ENCODE data around the gene ZNF335. TPM values are rescaled to one million over a fixed set of nuclear protein-coding genes. Genes with fewer than 3 reads are reported as not detected.

ZNF335 gene
- total and polyA plus RNA-seq, 8 donors: 15.3 to 23.3 (median 16.7) TPM

DNA sequence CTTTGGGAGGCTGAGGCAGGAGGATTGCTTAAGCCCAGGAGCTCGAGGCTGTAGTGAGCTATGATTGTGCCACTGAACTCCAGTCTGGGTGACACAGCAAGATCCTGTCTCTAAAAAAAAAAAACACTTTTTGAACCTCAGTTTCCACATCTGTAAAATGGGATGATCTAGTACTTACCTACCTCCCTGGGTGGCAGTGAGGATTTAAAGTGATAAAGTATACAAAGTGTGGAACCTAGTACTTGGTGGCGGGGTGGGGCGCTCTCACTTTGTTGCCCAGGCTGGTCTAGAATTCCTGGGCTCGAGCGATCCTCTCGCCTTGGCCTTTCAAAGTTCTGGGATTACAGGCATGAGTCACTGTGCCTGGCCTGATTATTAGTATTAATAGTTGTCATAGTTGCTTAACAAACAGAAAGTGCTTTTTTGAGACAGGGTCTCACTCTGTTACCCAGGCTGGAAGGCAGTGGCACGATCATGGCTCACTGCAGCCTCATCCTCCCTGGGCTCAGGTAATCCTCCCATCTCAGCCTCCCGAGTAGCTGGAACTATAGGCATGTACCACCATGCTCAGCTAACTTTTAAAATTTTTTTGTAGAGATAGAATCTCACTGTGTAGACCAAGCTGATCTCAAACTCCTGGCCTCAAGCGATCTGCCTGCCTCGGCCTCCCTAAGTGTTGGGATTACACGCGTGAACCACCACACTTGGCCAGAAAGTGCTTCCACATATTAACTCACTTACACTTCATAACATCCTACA lies 53.0 kb downstream of the ZNF335 start:
- ATAC-seq (no peak), DNase-seq (no peak)
- intact Hi-C loops (cut with DNase I): no loop called here
- TF ChIP-seq, protein P1, sequence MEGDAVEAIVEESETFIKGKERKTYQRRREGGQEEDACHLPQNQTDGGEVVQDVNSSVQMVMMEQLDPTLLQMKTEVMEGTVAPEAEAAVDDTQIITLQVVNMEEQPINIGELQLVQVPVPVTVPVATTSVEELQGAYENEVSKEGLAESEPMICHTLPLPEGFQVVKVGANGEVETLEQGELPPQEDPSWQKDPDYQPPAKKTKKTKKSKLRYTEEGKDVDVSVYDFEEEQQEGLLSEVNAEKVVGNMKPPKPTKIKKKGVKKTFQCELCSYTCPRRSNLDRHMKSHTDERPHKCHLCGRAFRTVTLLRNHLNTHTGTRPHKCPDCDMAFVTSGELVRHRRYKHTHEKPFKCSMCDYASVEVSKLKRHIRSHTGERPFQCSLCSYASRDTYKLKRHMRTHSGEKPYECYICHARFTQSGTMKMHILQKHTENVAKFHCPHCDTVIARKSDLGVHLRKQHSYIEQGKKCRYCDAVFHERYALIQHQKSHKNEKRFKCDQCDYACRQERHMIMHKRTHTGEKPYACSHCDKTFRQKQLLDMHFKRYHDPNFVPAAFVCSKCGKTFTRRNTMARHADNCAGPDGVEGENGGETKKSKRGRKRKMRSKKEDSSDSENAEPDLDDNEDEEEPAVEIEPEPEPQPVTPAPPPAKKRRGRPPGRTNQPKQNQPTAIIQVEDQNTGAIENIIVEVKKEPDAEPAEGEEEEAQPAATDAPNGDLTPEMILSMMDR (IDR thresholded peaks at IDR 0.05): no peak
- Histone ChIP-seq H3K36me3 (no peaks in the 10 kb centered on the region), H3K4me3 (no peak overlapping the region), H3K4me1 (peaks cover 16 to 64% of the 10 kb centered on the region in 2 donors), H3K27me3 (peaks cover 0 to under 1% of the 10 kb centered on the region in 2 donors), H3K27ac (peak overlapping the region; percentile 70 to 85), H3K9me3 (no peaks in the 10 kb centered on the region)

DNA sequence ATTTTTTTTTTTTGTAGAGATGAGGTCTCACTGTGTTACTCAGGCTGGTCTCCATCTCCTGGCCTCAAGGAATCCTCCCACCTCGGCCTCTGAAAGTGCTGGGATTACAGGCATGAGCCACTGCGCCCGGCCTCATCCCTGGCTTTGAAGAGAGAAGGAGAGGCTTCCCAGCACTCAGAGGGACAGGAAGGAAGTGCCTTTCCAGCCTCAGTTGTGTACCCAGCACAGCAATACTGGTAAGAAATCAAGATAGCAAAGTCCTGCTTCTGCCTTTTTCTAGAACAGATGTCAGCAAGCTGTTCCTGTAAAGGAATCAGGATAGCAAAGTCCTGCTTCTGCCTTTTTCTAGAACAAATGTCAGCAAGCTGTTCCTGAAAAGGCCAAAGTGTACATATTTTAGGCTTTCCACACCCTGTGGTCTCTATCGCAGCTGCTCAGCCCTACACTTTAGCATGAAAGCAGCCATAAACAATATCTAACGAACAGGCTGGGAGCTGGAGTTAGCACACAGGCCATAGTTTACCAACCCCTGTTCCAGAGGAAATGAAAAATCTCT lies 53.7 kb downstream of the ZNF335 start:
- Histone ChIP-seq H3K36me3 (no peaks in the 10 kb centered on the region), H3K27ac (peak overlapping the region; percentile 70 to 85), H3K9me3 (no peaks in the 10 kb centered on the region), H3K4me1 (peaks cover 16 to 70% of the 10 kb centered on the region in 2 donors), H3K4me3 (no peak overlapping the region), H3K27me3 (peaks cover 0 to 7% of the 10 kb centered on the region in 2 donors)
- ATAC-seq (peak; percentile 33), DNase-seq (no peak)
- intact Hi-C loops (cut with DNase I): no loop called here
- TF ChIP-seq, protein P1 (IDR thresholded peaks at IDR 0.05): no peak

- intact Hi-C loops (cut with DNase I): no loop called here
- H3K27ac ChIP-seq: peak overlapping the region; percentile 70 to 85
- H3K4me3 ChIP-seq: no peak overlapping the region
- peak; percentile 10 for ATAC-seq
- H3K9me3 ChIP-seq: no peaks in the 10 kb centered on the region
- TF ChIP-seq, protein P1 (IDR thresholded peaks at IDR 0.05): no peak
- DNase-seq: no peak
- peaks cover 0 to 12% of the 10 kb centered on the region in 2 donors for H3K27me3 ChIP-seq
- H3K4me1 ChIP-seq: peaks cover 16 to 74% of the 10 kb centered on the region in 2 donors
- no peaks in the 10 kb centered on the region for H3K36me3 ChIP-seq
Measured at GRCh38 chr20:45917790-45918141, 54.2 kb downstream of the ZNF335 start.

DNA sequence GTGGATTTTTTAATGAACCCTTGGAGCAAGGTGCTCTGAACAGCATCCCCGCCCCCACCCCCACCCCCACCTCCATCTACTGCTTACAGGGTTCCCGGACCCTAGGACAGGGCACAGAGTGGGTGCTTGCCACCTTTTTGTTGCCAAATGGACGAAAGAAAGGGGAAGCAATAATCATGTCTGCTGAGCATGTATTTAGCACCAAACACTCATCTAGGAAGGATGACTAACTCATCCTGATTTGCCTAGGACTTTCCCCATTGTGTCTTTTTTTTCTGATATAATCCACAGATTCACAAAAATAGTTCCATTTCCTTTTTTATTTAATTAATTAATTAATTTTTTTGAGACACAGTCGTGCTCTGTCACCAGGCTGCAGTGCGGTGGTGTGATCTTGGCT lies 58.9 kb downstream of the ZNF335 start:
- DNase-seq: no peak
- H3K36me3 ChIP-seq: no peaks in the 10 kb centered on the region
- intact Hi-C loops (cut with DNase I): no loop called here
- no peak for ATAC-seq
- H3K27me3 ChIP-seq: peaks cover 0 to 26% of the 10 kb centered on the region in 2 donors
- H3K4me3 ChIP-seq: no peak overlapping the region
- peaks cover 6 to 66% of the 10 kb centered on the region in 2 donors for H3K4me1 ChIP-seq
- TF ChIP-seq, protein P1 (IDR thresholded peaks at IDR 0.05): no peak
- no peaks in the 10 kb centered on the region for H3K9me3 ChIP-seq
- peak overlapping the region in 1 of 2 donors; percentile 50 for H3K27ac ChIP-seq

GRCh38 chr20:45912344-45912682 lies 59.7 kb downstream of the ZNF335 start:
- ATAC-seq (no peak), DNase-seq (no peak)
- peak overlapping the region; percentile 78 to 88 for H3K27ac ChIP-seq
- H3K36me3 ChIP-seq: no peaks in the 10 kb centered on the region
- H3K27me3 ChIP-seq: peaks cover 0 to 26% of the 10 kb centered on the region in 2 donors
- TF ChIP-seq, protein P1 (IDR thresholded peaks at IDR 0.05): no peak
- intact Hi-C loops (cut with DNase I): no loop called here
- H3K9me3 ChIP-seq: no peaks in the 10 kb centered on the region
- H3K4me3 ChIP-seq: peak overlapping the region in 1 of 2 donors; percentile 50
- H3K4me1 ChIP-seq: peaks cover 6 to 58% of the 10 kb centered on the region in 2 donors
